IPS-18a (cell line): Measurements from ENCODE around the gene PPP2R1B.

Experiments
- H3K27ac ChIP-seq: one replicate; pipeline ENCODE4 v1.5.1; 2013; ENCODE audit warnings: low read length
- H3K27me3 ChIP-seq: one replicate; pipeline ENCODE4 v1.6.1; 2013; ENCODE audit warnings: mild to moderate bottlenecking, low read length; ENCODE audit not compliant: control insufficient read depth, insufficient read depth
- H3K36me3 ChIP-seq: one replicate; pipeline ENCODE4 v1.6.1; 2013; ENCODE audit warnings: low read depth, low read length; ENCODE audit not compliant: control insufficient read depth
- H3K4me1 ChIP-seq: one replicate; pipeline ENCODE4 v1.6.1; 2013; ENCODE audit warnings: low read depth, low read length; ENCODE audit not compliant: control insufficient read depth
- H3K4me3 ChIP-seq: one replicate; pipeline ENCODE4 v1.5.1; 2013; ENCODE audit warnings: low read length
- H3K9ac ChIP-seq: one replicate; pipeline ENCODE4 v1.6.1; 2013; ENCODE audit warnings: mild to moderate bottlenecking, low read length, moderate library complexity
- H3K9me3 ChIP-seq: one replicate; pipeline ENCODE4 v1.6.1; 2013; ENCODE audit warnings: low read depth, low read length; ENCODE audit not compliant: control insufficient read depth

PPP2R1B gene

DNA sequence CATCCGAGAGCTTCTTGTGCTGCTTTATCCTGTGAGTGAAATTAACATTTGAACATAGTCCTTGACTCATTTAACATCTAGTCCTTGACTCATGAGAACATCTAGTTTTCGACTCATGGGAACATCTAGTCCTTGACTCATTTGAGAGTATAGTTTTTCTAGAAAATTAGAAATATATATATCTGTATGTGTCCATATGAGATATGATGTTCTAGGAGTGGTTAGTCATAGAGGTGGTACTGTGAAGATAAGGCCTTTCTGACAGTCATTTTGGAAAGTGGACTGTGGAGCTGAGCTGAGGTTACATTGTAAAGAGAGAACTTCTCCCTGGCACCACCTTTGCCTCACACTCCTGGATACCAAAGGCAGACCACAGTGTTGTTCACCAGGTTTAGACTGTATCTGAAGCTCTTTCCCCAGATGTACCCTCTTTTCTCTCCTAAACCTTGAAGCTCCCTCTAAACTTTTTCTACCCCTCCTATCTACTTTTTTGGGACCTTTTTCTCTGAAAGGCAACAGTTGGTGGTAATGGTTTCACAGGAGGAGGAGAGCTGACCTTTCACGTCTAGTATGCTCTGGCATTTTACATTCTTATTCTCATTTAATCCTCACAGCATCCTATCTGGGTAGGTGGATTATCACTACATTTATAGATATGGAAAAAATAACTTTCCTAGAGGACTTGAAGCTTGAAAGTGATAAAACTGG is 67.2 kb downstream of the PPP2R1B start:
- Histone ChIP-seq H3K9ac (no peak overlapping the region), H3K4me3 (no peak overlapping the region), H3K27ac (no peak overlapping the region), H3K4me1 (no peaks in the 10 kb centered on the region), H3K9me3 (no peaks in the 10 kb centered on the region), H3K36me3 (peaks cover 4% of the 10 kb centered on the region), H3K27me3 (no peaks in the 10 kb centered on the region)

DNA sequence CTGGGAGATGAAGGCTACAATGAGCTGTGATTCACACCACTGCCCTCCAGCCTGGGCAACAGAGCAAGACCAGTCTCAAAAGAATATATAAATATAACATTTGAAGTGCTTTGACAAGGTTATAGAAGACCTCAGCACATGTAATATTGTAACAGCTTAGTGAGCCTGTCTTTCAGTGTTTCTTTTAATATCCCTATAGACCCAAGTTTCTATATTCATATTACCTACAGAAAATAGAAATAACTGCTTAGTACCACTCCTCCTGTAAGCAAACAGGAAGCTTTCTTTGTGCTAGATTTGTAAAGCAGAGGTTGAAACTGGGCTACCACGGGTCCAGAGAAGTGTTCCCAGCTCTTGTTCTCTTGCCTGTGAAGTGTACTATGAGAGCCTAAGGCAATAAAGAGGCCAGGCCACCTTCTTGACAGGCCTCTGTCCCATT is 68.2 kb downstream of the PPP2R1B start:
- H3K4me1 ChIP-seq: no peaks in the 10 kb centered on the region
- H3K9ac ChIP-seq: no peak overlapping the region
- no peak overlapping the region for H3K4me3 ChIP-seq
- H3K36me3 ChIP-seq: no peaks in the 10 kb centered on the region
- H3K27ac ChIP-seq: no peak overlapping the region
- no peaks in the 10 kb centered on the region for H3K9me3 ChIP-seq
- H3K27me3 ChIP-seq: no peaks in the 10 kb centered on the region

DNA sequence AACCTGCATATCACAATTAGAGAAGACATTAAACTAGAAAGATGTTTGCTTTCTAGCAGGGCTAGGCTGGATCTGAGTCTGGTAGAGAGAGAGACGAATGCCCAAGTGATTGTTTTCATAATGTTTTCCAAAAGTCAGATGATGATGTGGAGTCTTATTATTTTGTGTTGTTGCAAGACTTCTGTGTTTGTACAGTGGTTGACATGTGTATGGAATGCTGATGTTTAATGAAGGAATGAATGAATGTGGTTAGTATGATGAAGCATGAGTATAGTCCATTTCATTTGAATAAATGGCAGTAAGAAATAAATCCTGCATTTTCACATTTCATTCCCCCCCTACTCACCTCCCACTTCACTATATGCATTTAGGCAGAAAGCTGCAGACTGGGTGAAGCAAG is 69.6 kb downstream of the PPP2R1B start:
- Histone ChIP-seq H3K9me3 (no peaks in the 10 kb centered on the region), H3K27ac (no peak overlapping the region), H3K27me3 (no peaks in the 10 kb centered on the region), H3K4me1 (no peaks in the 10 kb centered on the region), H3K9ac (no peak overlapping the region), H3K4me3 (no peak overlapping the region), H3K36me3 (no peaks in the 10 kb centered on the region)

DNA sequence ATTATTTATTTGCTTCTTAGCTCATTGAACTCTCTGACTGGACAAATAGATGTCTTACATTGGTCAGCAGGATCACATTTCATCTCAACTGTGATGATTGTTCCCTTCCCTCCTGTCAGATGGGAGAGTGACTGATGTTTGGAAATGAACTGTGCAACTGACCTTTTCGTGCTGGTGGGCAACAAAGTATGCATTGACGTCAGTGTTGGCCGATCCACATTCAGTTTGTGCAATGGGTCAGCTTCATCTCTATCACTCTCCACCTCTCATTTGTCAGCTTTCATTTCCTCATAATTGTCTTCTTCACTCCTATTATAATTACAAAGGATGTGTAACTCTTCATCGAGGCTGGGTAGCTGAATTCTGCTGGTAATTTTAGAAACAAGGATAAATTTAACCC is 71.3 kb downstream of the PPP2R1B start:
- Histone ChIP-seq H3K9ac (no peak overlapping the region), H3K4me1 (no peaks in the 10 kb centered on the region), H3K4me3 (no peak overlapping the region), H3K36me3 (no peaks in the 10 kb centered on the region), H3K9me3 (no peaks in the 10 kb centered on the region), H3K27ac (no peak overlapping the region), H3K27me3 (no peaks in the 10 kb centered on the region)

DNA sequence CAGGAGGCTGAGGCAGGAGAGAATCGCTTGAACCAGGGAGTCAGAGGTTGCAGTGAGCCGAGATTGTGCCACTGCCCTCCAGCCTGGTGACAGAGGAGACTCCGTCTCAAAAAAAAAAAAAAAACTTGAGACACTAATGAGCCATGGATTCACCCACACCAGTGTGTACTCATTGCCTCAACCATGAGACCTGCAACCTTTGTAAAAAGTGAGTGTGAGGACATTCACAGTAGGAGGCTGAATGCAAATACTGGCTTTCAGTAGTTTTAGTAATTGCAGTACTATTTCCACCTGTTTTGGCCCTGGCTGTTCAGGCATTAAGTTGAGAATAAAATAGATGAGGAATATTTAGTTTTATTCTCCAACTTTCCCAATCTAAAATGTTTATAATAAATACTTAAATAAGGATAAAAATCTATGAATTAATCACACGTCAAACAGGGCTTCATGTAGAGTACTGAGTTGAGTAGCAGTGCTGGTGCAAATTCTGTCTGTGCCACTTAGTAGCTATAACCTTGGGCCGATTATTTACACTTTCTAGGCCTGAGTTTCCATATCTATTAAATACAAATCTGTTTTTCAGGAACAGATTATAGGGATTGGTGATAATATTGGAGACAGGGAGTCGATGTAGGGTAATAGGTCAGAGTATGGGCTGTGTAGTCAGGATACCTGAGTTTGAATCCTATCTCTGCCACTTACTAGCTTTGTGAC is 72.8 kb downstream of the PPP2R1B start:
- no peak overlapping the region for H3K4me3 ChIP-seq
- no peaks in the 10 kb centered on the region for H3K36me3 ChIP-seq
- no peak overlapping the region for H3K27ac ChIP-seq
- no peaks in the 10 kb centered on the region for H3K27me3 ChIP-seq
- no peaks in the 10 kb centered on the region for H3K9me3 ChIP-seq
- H3K4me1 ChIP-seq: no peaks in the 10 kb centered on the region
- H3K9ac ChIP-seq: no peak overlapping the region

DNA sequence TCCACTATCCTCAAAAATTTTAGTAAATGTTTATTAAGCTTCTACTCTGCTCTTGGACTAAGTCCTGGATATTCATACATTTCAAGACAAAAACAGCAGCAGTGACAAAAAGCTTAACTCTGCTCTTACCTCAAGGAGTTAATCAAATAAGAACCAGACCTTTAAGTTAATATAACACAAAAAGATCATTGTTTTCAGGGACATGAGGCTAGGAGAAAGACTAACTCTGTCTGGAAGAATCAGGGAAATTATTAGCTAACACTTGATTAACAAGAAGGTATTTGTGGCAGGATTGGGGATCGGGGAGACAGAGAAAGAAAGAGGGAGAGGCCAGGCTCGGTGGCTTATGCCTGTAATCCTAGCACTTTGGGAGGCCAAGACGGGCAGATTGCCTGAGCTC is 74.4 kb downstream of the PPP2R1B start:
- no peaks in the 10 kb centered on the region for H3K36me3 ChIP-seq
- no peaks in the 10 kb centered on the region for H3K9me3 ChIP-seq
- H3K4me3 ChIP-seq: no peak overlapping the region
- no peak overlapping the region for H3K27ac ChIP-seq
- no peaks in the 10 kb centered on the region for H3K27me3 ChIP-seq
- H3K4me1 ChIP-seq: no peaks in the 10 kb centered on the region
- H3K9ac ChIP-seq: no peak overlapping the region

DNA sequence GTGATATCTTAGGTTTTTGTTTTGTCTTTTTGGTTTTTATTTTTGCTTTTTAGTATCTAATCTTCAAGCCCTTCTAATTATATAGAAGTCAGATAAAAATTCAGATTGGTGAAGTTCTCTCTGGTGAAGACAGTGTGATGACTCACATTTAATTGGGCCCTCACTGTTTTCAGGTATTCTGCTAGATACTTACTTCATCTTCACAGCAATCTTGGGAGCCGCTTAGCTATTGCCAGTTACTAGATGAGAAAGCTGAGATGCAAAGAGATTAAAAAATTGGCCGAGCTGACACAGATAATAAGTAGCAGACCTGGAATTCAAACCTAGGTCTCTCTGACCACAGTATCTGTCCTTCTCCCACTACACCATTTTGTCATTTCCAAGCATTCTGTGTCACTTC is 75.0 kb downstream of the PPP2R1B start:
- no peak overlapping the region for H3K27ac ChIP-seq

DNA sequence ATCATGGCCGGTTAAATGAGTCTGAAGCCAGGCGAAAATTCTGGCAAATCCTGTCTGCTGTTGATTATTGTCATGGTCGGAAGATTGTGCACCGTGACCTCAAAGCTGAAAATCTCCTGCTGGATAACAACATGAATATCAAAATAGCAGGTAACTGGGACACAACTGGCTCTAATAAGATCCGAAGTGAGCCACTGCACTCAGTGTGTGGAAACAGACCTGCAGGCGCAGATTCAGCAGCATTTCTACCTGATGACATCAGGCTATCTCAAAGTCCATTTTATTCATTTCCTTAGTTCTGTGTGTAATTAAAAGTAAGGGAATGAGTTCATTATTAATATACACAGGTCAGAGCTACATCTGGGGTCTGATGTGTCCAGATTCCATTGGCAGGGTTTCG is 78.2 kb downstream of the PPP2R1B start:
- Histone ChIP-seq H3K27ac (no peak overlapping the region), H3K36me3 (no peaks in the 10 kb centered on the region), H3K4me3 (no peak overlapping the region), H3K9ac (no peak overlapping the region), H3K27me3 (no peaks in the 10 kb centered on the region), H3K9me3 (no peaks in the 10 kb centered on the region), H3K4me1 (no peaks in the 10 kb centered on the region)

More for the DNA sequence above, 75.0 kb downstream of the PPP2R1B start:
- Histone ChIP-seq H3K36me3 (no peaks in the 10 kb centered on the region), H3K4me1 (no peaks in the 10 kb centered on the region), H3K4me3 (no peak overlapping the region), H3K9ac (no peak overlapping the region), H3K27me3 (no peaks in the 10 kb centered on the region), H3K9me3 (no peaks in the 10 kb centered on the region)

DNA sequence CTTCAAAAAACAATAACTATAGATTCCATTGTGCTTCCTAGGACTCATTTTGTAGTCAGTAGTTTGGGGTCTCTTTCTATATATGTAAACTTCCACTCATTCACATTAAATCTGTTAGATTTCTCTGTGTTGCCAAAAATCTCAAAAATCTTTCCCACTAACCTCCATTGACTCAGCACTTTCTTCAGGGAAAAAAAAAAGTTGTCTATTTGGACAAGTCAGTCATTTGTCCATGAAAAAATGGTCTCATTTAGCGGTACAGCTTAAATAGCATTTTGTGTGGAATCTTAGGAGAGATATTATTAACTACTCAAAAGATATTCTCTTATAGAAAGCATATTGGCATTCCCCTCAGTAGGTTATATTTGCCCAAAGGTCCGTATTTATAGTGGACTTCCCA is 81.9 kb downstream of the PPP2R1B start:
- no peaks in the 10 kb centered on the region for H3K36me3 ChIP-seq
- H3K9me3 ChIP-seq: no peaks in the 10 kb centered on the region
- no peak overlapping the region for H3K9ac ChIP-seq
- no peaks in the 10 kb centered on the region for H3K4me1 ChIP-seq
- no peak overlapping the region for H3K4me3 ChIP-seq
- no peak overlapping the region for H3K27ac ChIP-seq
- H3K27me3 ChIP-seq: no peaks in the 10 kb centered on the region

DNA sequence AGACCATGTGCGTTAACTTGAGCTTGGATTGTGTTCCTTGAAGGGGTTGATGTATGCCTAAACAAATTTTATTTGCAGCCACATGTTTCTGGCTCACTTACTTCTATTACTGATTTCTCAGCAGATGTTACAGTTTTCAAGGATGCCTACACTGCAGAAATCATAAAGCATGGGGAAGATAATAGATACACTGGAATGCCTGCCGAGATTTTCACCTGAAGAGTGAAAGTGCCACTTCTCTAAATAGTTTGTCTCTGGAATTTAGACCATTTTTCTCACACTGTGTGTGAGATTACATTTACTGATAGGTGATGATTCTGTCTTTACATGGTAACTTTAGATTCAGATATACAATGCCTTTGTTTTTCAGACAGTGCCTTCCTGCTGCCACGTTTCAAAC is 82.4 kb downstream of the PPP2R1B start:
- no peaks in the 10 kb centered on the region for H3K36me3 ChIP-seq
- no peaks in the 10 kb centered on the region for H3K9me3 ChIP-seq
- H3K27me3 ChIP-seq: no peaks in the 10 kb centered on the region
- H3K9ac ChIP-seq: no peak overlapping the region
- no peak overlapping the region for H3K4me3 ChIP-seq
- H3K4me1 ChIP-seq: no peaks in the 10 kb centered on the region
- no peak overlapping the region for H3K27ac ChIP-seq

DNA sequence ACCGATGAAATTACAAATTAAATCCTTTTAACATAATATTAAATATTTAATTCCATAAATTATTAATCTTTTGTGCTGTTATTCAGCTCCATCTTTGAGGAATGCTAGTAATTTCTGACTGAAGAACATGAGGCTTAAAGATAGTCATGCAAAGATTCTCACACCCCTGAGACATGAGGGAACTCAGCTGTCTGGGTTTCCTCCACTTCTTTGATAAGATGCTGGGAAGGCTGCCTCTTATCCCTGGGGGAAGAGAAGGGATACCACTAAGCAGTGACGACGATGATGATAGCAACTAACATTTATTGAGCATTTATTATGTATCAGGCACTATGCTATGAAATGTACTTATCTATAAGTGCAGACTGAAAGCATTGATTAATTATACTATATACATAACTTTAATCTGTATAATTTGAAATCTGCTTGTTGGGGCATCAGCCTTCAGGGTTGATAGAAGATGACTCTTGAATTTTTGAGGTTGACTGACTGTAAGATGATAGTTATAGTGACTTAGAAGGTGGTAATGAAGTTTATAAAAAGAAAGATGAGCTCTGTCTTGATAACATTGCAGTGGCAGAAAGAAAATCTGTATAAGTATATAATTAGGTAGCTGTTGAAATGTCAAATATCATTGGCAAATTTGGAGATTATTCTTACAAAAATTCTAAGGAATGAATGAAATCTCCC is 85.6 kb downstream of the PPP2R1B start:
- no peak overlapping the region for H3K9ac ChIP-seq
- no peak overlapping the region for H3K4me3 ChIP-seq
- no peaks in the 10 kb centered on the region for H3K27me3 ChIP-seq
- H3K36me3 ChIP-seq: no peaks in the 10 kb centered on the region
- H3K27ac ChIP-seq: no peak overlapping the region
- no peaks in the 10 kb centered on the region for H3K9me3 ChIP-seq
- no peaks in the 10 kb centered on the region for H3K4me1 ChIP-seq
